ENCODE results near the gene RAB11FIP4. TPM values are rescaled to one million over a fixed set of nuclear protein-coding genes. Genes with fewer than 3 reads are reported as not detected.

RAB11FIP4 gene
- total and polyA plus RNA-seq, 4 donors, result 5.2 to 19.1 (median 12.8) TPM

GRCh38 chr17:31568539-31568938 is 177.1 kb downstream of the RAB11FIP4 start:
- DNase-seq (no peak), ATAC-seq (ENCODE audit: insufficient read depth, low FRiP score) (peak; percentile 5)
- Histone ChIP-seq H3K27ac (ENCODE audit: low read depth in 1 of 2, low read length in 1 of 2) (peak overlapping the region in 1 of 2 donors; percentile 46), H3K27me3 (ENCODE audit: control insufficient read depth in 3 of 3, insufficient read depth in 3 of 3, low read length in 2 of 3) (no peaks in the 10 kb centered on the region), H3K9me3 (ENCODE audit: control insufficient read depth in 4 of 4, insufficient read depth in 3 of 4, low read length in 3 of 4) (no peaks in the 10 kb centered on the region), H3K4me3 (no peak overlapping the region), H3K9ac (ENCODE audit: insufficient read depth in 1 of 2, low read length in 2 of 2) (no peak overlapping the region), H3K36me3 (ENCODE audit: control insufficient read depth in 4 of 4, insufficient read depth in 4 of 4, low read length in 4 of 4) (no peaks in the 10 kb centered on the region), H3K4me1 (ENCODE audit: control insufficient read depth in 5 of 5, insufficient read depth in 5 of 5, low read length in 5 of 5) (peaks cover 5 to 20% (median 14%) of the 10 kb centered on the region in 5 donors)
- 47 to 74% methylated on average over 7 of the region's 7 CpGs for WGBS, 2 donors
- no peak for TF ChIP-seq CTCF (IDR thresholded peaks at IDR 0.05; ENCODE audit: control extremely low read depth, extremely low read depth)

- no peaks in the 10 kb centered on the region for H3K36me3 ChIP-seq (ENCODE audit: control insufficient read depth in 4 of 4, insufficient read depth in 4 of 4, low read length in 4 of 4)
- WGBS, 2 donors, result 87 to 94% methylated on average over 6 of the region's 6 CpGs
Measured at GRCh38 chr17:31570231-31570630, 178.8 kb downstream of the RAB11FIP4 start.

GRCh38 chr17:31570951-31571892 is 179.7 kb downstream of the RAB11FIP4 start:
- no peak for TF ChIP-seq CTCF (IDR thresholded peaks at IDR 0.05; ENCODE audit: control extremely low read depth, extremely low read depth)
- Histone ChIP-seq H3K4me3 (no peak overlapping the region), H3K9ac (ENCODE audit: insufficient read depth in 1 of 2, low read length in 2 of 2) (no peak overlapping the region), H3K27ac (ENCODE audit: low read depth in 1 of 2, low read length in 1 of 2) (peak overlapping the region; percentile 38 to 68), H3K9me3 (ENCODE audit: control insufficient read depth in 4 of 4, insufficient read depth in 3 of 4, low read length in 3 of 4) (no peaks in the 10 kb centered on the region), H3K36me3 (ENCODE audit: control insufficient read depth in 4 of 4, insufficient read depth in 4 of 4, low read length in 4 of 4) (no peaks in the 10 kb centered on the region), H3K27me3 (ENCODE audit: control insufficient read depth in 3 of 3, insufficient read depth in 3 of 3, low read length in 2 of 3) (no peaks in the 10 kb centered on the region), H3K4me1 (ENCODE audit: control insufficient read depth in 5 of 5, insufficient read depth in 5 of 5, low read length in 5 of 5) (peaks cover 0 to 14% (median 9%) of the 10 kb centered on the region in 5 donors)
- 62 to 78% methylated on average over 14 of the region's 14 CpGs for WGBS, 2 donors
- ATAC-seq (ENCODE audit: insufficient read depth, low FRiP score) (peak; percentile 51), DNase-seq (peak in 2 of 3 donors; percentile 25 to 30)

More at GRCh38 chr17:31570231-31570630, 178.8 kb downstream of the RAB11FIP4 start:
- Histone ChIP-seq H3K4me3 (no peak overlapping the region), H3K4me1 (ENCODE audit: control insufficient read depth in 5 of 5, insufficient read depth in 5 of 5, low read length in 5 of 5) (peaks cover 5 to 16% (median 12%) of the 10 kb centered on the region in 5 donors), H3K27ac (ENCODE audit: low read depth in 1 of 2, low read length in 1 of 2) (peak overlapping the region in 1 of 2 donors; percentile 35), H3K27me3 (ENCODE audit: control insufficient read depth in 3 of 3, insufficient read depth in 3 of 3, low read length in 2 of 3) (no peaks in the 10 kb centered on the region), H3K9ac (ENCODE audit: insufficient read depth in 1 of 2, low read length in 2 of 2) (no peak overlapping the region), H3K9me3 (ENCODE audit: control insufficient read depth in 4 of 4, insufficient read depth in 3 of 4, low read length in 3 of 4) (no peaks in the 10 kb centered on the region)
- DNase-seq, result no peak
- no peak for TF ChIP-seq CTCF (IDR thresholded peaks at IDR 0.05; ENCODE audit: control extremely low read depth, extremely low read depth)
- no peak for ATAC-seq (ENCODE audit: insufficient read depth, low FRiP score)

Measured in lung (tissue), 12 donors.